Measurements from ENCODE around the gene TNK2. TPM values are rescaled to one million over a fixed set of nuclear protein-coding genes. Genes with fewer than 3 reads are reported as not detected.

TNK2 gene
- total and polyA plus RNA-seq, 2 of the 8 experiments (the other 6 are each of a cell fraction or from before 2014, with no cell fraction given) = 10.4 to 33.9 TPM

DNA sequence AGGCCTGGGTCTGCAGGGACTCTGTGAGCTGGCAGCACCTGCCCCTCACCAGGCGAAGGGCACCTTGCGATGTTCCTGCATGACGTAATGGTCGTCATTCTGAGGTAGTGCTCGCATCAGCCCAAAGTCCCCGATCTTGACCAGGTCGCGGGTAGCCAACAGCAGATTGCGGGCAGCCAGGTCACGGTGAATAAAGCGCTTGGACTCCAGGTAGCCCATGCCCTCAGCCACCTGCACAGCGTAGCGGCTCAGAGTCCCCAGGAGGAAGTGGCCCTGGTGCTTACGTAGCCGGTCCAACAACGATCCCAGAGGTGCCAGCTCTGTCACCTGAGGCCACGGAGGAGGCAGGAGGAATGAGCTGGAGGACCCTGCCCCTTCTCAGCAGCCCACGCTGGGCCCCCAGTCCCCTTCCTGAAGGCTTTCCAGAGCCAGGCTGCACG is 26.3 kb downstream of the TNK2 start:
- CTCF ChIA-PET (ENCODE audit: partially characterized antibody) = interaction anchor here (0.8 to 23.1 kb wide), 4 partner anchors 9 to 25 kb away, joined by 3 to 499 read pairs (median 25); no protein-coding TSS in a partner anchor
- WGBS, 2 experiments (ENCODE audit: extremely low coverage in 1 of 2, insufficient coverage in 1 of 2, insufficient read length in 1 of 2, insufficient replicate concordance in 2 of 2, low coverage in 1 of 2, low lambda C conversion rate in 2 of 2, missing lambda C conversion rate in 1 of 2) = 94% methylated on average over 19 of the region's 19 CpGs; no CpG with 5 or more reads in 1 of the 2 experiments
- peaks cover 0 to 7% (median 3%) of the 10 kb centered on the region in 4 experiments; a peak in 4 of 7 replicates for H3K4me1 ChIP-seq (replicated peaks in 1 of 4; ENCODE audit: control insufficient read depth in 3 of 4, insufficient read depth in 4 of 4, low read length in 3 of 4)
- TF ChIP-seq TCF12 (IDR thresholded peaks at IDR 0.05; ENCODE audit: low read depth, low read length) (no peak), RXRA (IDR thresholded peaks at IDR 0.05; ENCODE audit: insufficient read depth, low read depth, low read length) (no peak), SIX5 (IDR thresholded peaks at IDR 0.05; ENCODE audit: low read depth, low read length) (no peak), BRCA1 (IDR thresholded peaks at IDR 0.05; ENCODE audit: low read depth, low read length) (no peak), CEBPB (IDR thresholded peaks at IDR 0.05; ENCODE audit: low read depth, low read length) (no peak), RAD21 (IDR thresholded peaks at IDR 0.05 in 1 of 2, conservative IDR thresholded peaks at IDR 0.05 in 1 of 2; ENCODE audit: low read depth in 2 of 2, low read length in 2 of 2) (no peak), GTF2F1 (IDR thresholded peaks at IDR 0.05; ENCODE audit: borderline replicate concordance, low read depth, low read length) (no peak), USF2 (IDR thresholded peaks at IDR 0.05; ENCODE audit: low read length) (no peak), POLR2AphosphoS5 (IDR thresholded peaks at IDR 0.05; ENCODE audit: low read depth, low read length) (no peak), PHF8 (conservative IDR thresholded peaks at IDR 0.05; ENCODE audit: low read depth, low read length) (no peak), JUN (IDR thresholded peaks at IDR 0.05; ENCODE audit: low read depth, low read length) (no peak), RNF2 (IDR thresholded peaks at IDR 0.05; ENCODE audit: borderline replicate concordance, low read depth, low read length, missing control alignments, poor library complexity, severe bottlenecking) (no peak), BACH1 (IDR thresholded peaks at IDR 0.05; ENCODE audit: low read length) (no peak)

More for the DNA sequence above, 26.3 kb downstream of the TNK2 start:
- H4K91ac ChIP-seq (replicated peaks; ENCODE audit: insufficient read length, low read length) = no peak overlapping the region
- H3K27me3 ChIP-seq (replicated peaks in 1 of 4; ENCODE audit: control insufficient read depth in 3 of 4, extremely low read depth in 1 of 4, insufficient read depth in 3 of 4, low read length in 3 of 4) = no peaks in the 10 kb centered on the region
- no peak overlapping the region for H4K8ac ChIP-seq (ENCODE audit: extremely low read depth, insufficient read depth, low read length)
- H3K14ac ChIP-seq (ENCODE audit: insufficient read length) = no peak overlapping the region
- no peak overlapping the region for H3K4ac ChIP-seq (replicated peaks; ENCODE audit: insufficient read length, low read depth, low read length)
- H4K20me1 ChIP-seq (replicated peaks in 1 of 2; ENCODE audit: control insufficient read depth in 1 of 2, insufficient read depth in 2 of 2, low read length in 2 of 2) = peaks cover 3 to 7% of the 10 kb centered on the region in 2 experiments
- no peak overlapping the region for H3K56ac ChIP-seq (replicated peaks; ENCODE audit: insufficient read length, low read depth, low read length)
- H3K36me3 ChIP-seq (ENCODE audit: control insufficient read depth in 2 of 4, insufficient read depth in 4 of 4, low read length in 3 of 4) = peaks cover 0 to 18% (median 0%) of the 10 kb centered on the region in 4 experiments; a peak in 4 of 8 replicates
- H2BK15ac ChIP-seq (ENCODE audit: low read length) = no peak overlapping the region
- H3K27ac ChIP-seq (ENCODE audit: low read depth, low read length) = no peak overlapping the region
- no peak overlapping the region for H2AFZ ChIP-seq (ENCODE audit: low read length)
- H2BK12ac ChIP-seq (ENCODE audit: low read depth, low read length) = no peak overlapping the region
- no peaks in the 10 kb centered on the region for H3K9me3 ChIP-seq (ENCODE audit: insufficient read depth in 2 of 2, low read depth in 1 of 2, low read length in 1 of 2)
- H2AK5ac ChIP-seq (ENCODE audit: low read depth, low read length) = no peak overlapping the region
- no peak for DNase-seq (ENCODE audit: low read depth in 1 of 2, low spot score in 2 of 2)
- no peak overlapping the region for H3K23ac ChIP-seq (ENCODE audit: insufficient read length)
- no peak overlapping the region for H2BK120ac ChIP-seq (replicated peaks; ENCODE audit: low read depth, low read length)
- H3K18ac ChIP-seq (ENCODE audit: extremely low read depth, low read length) = no peak overlapping the region
- no peak overlapping the region for H2BK20ac ChIP-seq (ENCODE audit: low read length)
- no peak overlapping the region for H3K4me2 ChIP-seq (ENCODE audit: insufficient read depth in 1 of 2, low read depth in 2 of 2, low read length in 2 of 2)
- H3K79me1 ChIP-seq (ENCODE audit: low read depth, low read length) = peaks cover 2% of the 10 kb centered on the region; the same call in 1 of the 2 replicates
- H3K79me2 ChIP-seq (ENCODE audit: control insufficient read depth in 1 of 2, insufficient read depth in 2 of 2, low read length in 2 of 2) = no peaks in the 10 kb centered on the region
- H3K4me3 ChIP-seq (ENCODE audit: extremely low read depth in 1 of 4, insufficient read depth in 2 of 4, low read depth in 3 of 4, low read length in 4 of 4) = no peak overlapping the region
- no peak overlapping the region for H3K9ac ChIP-seq (replicated peaks in 1 of 4; ENCODE audit: extremely low read depth in 1 of 4, low read depth in 3 of 4, low read length in 3 of 4)
- no peak overlapping the region for H2BK5ac ChIP-seq (ENCODE audit: low read depth, low read length)
- no peaks in the 10 kb centered on the region for H3K23me2 ChIP-seq (ENCODE audit: low read depth, low read length)
- no peak for FAIRE-seq
- POLR2A ChIA-PET (ENCODE audit: partially characterized antibody) = no interaction called here
- H4K5ac ChIP-seq (ENCODE audit: insufficient read length, low read depth, low read length) = no peak overlapping the region
